Suprapubic skin (tissue), 3 donors: Measurements from ENCODE around the gene CD244.
"Not testable (repeated sequence)": the region's sequence is repeated elsewhere in the genome, so short reads cannot be mapped to it uniquely, and the experiment has no call there.

Experiments used
- CTCF ChIP-seq, 2 donors: fragments of 200-600 bp in 1 of 2; fragments of 450-650 bp in 1 of 2; sonication (generic) in 1 of 2; IDR thresholded peaks; one replicate each; pipeline ENCODE4 v1.5.1; 2016 to 2019; ENCODE audit warnings: antibody characterized with exemption in 2 of 2, mild to moderate bottlenecking in 1 of 2, moderate library complexity in 1 of 2
- EP300 ChIP-seq: sonication (generic); formaldehyde crosslinking; IDR thresholded peaks from one replicate; pipeline ENCODE4 v1.6.1; 2017; ENCODE audit warnings: antibody characterized with exemption
- POLR2A ChIP-seq, 2 donors: fragments of 450-650 bp; IDR thresholded peaks; one replicate each; pipeline ENCODE4 v1.6.1; 2017; ENCODE audit warnings: antibody characterized with exemption in 2 of 2, mild to moderate bottlenecking in 2 of 2, moderate library complexity in 2 of 2

GRCh38 chr1:160902251-160902650 lies 39.6 kb upstream of the CD244 start:
- not testable (repeated sequence) for TF ChIP-seq CTCF (IDR thresholded peaks at IDR 0.05); POLR2A (IDR thresholded peaks at IDR 0.05); EP300
